HepG2 (cell line): ENCODE data around the gene EHBP1. TPM values are rescaled to one million over a fixed set of nuclear protein-coding genes. Genes with fewer than 3 reads are reported as not detected.

Source experiments
- DRAP1 ChIP-seq: IDR thresholded peaks from 2 replicates; pipeline ENCODE4 v1.6.1; 2016; ENCODE audit warnings: missing genetic modification reagents, missing compliant biosample characterization
- ELF4 ChIP-seq: sonication (generic); formaldehyde crosslinking; IDR thresholded peaks from 2 replicates; pipeline ENCODE4 v1.5.0; 2020; ENCODE audit warnings: missing genetic modification reagents, mild to moderate bottlenecking, moderate library complexity, borderline replicate concordance
- GABPB1 ChIP-seq: IDR thresholded peaks from 2 replicates; pipeline ENCODE4 v1.6.1; 2016; ENCODE audit warnings: mild to moderate bottlenecking, missing genetic modification reagents, moderate library complexity, missing compliant biosample characterization
- NFAT5 ChIP-seq: sonication (generic); formaldehyde crosslinking; IDR thresholded peaks from 2 replicates; pipeline ENCODE4 v1.4.0; 2020; ENCODE audit warnings: missing genetic modification reagents
- NKX3-1 ChIP-seq: sonication (generic); formaldehyde crosslinking; IDR thresholded peaks from 2 replicates; pipeline ENCODE4 v1.5.0; 2020; ENCODE audit warnings: missing genetic modification reagents
- PBX2 ChIP-seq: IDR thresholded peaks from 2 replicates; pipeline ENCODE4 v1.6.1; 2016; ENCODE audit warnings: control low read depth
- PCBP2 ChIP-seq: fragments of 200-400 bp; formaldehyde crosslinking; optimal IDR thresholded peaks from 2 replicates; pipeline ENCODE3; 2018; ENCODE audit warnings: low read length, low read depth; ENCODE audit not compliant: poor library complexity, severe bottlenecking
- TGIF2 ChIP-seq: IDR thresholded peaks from 2 replicates; pipeline ENCODE4 v1.6.1; 2016; ENCODE audit warnings: control low read depth, missing compliant biosample characterization
- TMF1 ChIP-seq: sonication (generic); formaldehyde crosslinking; IDR thresholded peaks from 2 replicates; pipeline ENCODE4 v1.8.1; 2022; ENCODE audit warnings: low read depth, missing genetic modification reagents
- ZIK1 ChIP-seq: sonication (generic); formaldehyde crosslinking; IDR thresholded peaks from 2 replicates; pipeline ENCODE4 v1.5.0; 2020; ENCODE audit warnings: mild to moderate bottlenecking, low read depth, missing genetic modification reagents, borderline replicate concordance
- ZNF180 ChIP-seq: sonication (generic); formaldehyde crosslinking; IDR thresholded peaks from 2 replicates; pipeline ENCODE4 v1.4.0; 2020; ENCODE audit warnings: low read depth, missing genetic modification reagents, borderline replicate concordance
- ZNF407 ChIP-seq: sonication (generic); formaldehyde crosslinking; IDR thresholded peaks from one replicate; pipeline ENCODE4 v1.5.1; 2020; ENCODE audit warnings: mild to moderate bottlenecking, missing genetic modification reagents; ENCODE audit errors: not compliant biosample characterization
- ZNF589 ChIP-seq: sonication (generic); formaldehyde crosslinking; conservative IDR thresholded peaks from 2 replicates; pipeline ENCODE4 v1.8.0; 2022; ENCODE audit warnings: mild to moderate bottlenecking, moderate library complexity, missing genetic modification reagents
- polyA plus RNA-seq, 8 experiments: library from polyadenylated mRNA; depleted of rRNA in 3 of 8; stranded (reverse) in 7 of 8; unstranded in 1 of 8; fragments of >200 nt; fragmentation: Illumina TruSeq in 4 of 8; extraction: Trizol in 4 of 8; gene quantifications; 2 replicates each; pipeline versions ENCODE4 v1.2.1 to v1.2.3, GENCODE V29; 2011 to 2016; ENCODE audit warnings: low read depth in 4 of 8, missing spikeins in 1 of 8, mixed read lengths in 1 of 8; ENCODE audit not compliant: insufficient read depth in 1 of 8
- total RNA-seq, 5 experiments: library from RNA; depleted of rRNA; stranded (reverse); fragments of >200 nt; fragmentation: Illumina TruSeq; extraction: Trizol; gene quantifications; 2 replicates each; pipeline ENCODE4 v1.2.3, GENCODE V29; 2016; ENCODE audit warnings: low read depth in 1 of 5

Gene EHBP1
- total and polyA plus RNA-seq, 2 of the 13 experiments (the other 11 are each of a cell fraction or from before 2014, with no cell fraction given) = 93.5 to 146 TPM

GRCh38 chr2:62774555-62775366 is 69.2 kb downstream of the EHBP1 start (continued):
- TF ChIP-seq ZNF407 (CRISPR knock-in tag) (no peak), ZNF589 (no peak), TMF1 (CRISPR knock-in tag) (no peak), ZNF180 (CRISPR knock-in tag) (no peak), PCBP2 (no peak), GABPB1 (CRISPR knock-in tag) (peak; percentile 25; the same call in 1 of the 2 replicates), ZIK1 (CRISPR knock-in tag) (no peak), NFAT5 (no peak), PBX2 (CRISPR knock-in tag) (no peak), DRAP1 (CRISPR knock-in tag) (no peak), TGIF2 (0 out of 2 replicates have a peak, but pooled peaks have one; percentile 23), ELF4 (no peak), NKX3-1 (CRISPR knock-in tag) (no peak; the same call in 1 of the 2 replicates)
